ENCODE measurements around the gene ANXA10. TPM values are rescaled to one million over a fixed set of nuclear protein-coding genes. Genes with fewer than 3 reads are reported as not detected.

Gene ANXA10, protein sequence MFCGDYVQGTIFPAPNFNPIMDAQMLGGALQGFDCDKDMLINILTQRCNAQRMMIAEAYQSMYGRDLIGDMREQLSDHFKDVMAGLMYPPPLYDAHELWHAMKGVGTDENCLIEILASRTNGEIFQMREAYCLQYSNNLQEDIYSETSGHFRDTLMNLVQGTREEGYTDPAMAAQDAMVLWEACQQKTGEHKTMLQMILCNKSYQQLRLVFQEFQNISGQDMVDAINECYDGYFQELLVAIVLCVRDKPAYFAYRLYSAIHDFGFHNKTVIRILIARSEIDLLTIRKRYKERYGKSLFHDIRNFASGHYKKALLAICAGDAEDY
- 0.23 TPM for total RNA-seq

GRCh38 chr4:168092176-168092712 is at the start of gene ANXA10:
ANXA10 (plus strand) TSS chr4:168092537; CDS start chr4:168092701, 164 bp downstream.

Other genes with a start within 250 kb of the ANXA10 start
- 24.8 TPM for gene DDX60, start 226.2 kb downstream of the ANXA10 start, total RNA-seq

Measured in metanephros (tissue), 1 donor.